CD4-positive, alpha-beta T cell treated with Interleukin-4 for 4 hours (primary cell): ENCODE measurements around the gene FCF1.

ENCODE experiments used
- DNase-seq: peaks from one replicate; pipeline ENCODE4 v3.0.0-alpha.2; 2020

Gene FCF1

GRCh38 chr14:74784634-74785033 is 71.7 kb downstream of the FCF1 start:
- DNase-seq, result no peak

GRCh38 chr14:74785056-74785613 is 72.2 kb downstream of the FCF1 start:
- no peak for DNase-seq

GRCh38 chr14:74786796-74787315 is 73.9 kb downstream of the FCF1 start:
- no peak for DNase-seq
